H9 (cell line): Measurements from ENCODE around the gene TMEM156. TPM values are rescaled to one million over a fixed set of nuclear protein-coding genes. Genes with fewer than 3 reads are reported as not detected.
A peak's percentile ranks its signal among the peaks of the same experiment; 100 is the strongest.

Experiments
- DNase-seq: peaks from one replicate; pipeline ENCODE4 v3.0.0-alpha.2; 2017
- H2AFZ ChIP-seq: one replicate; pipeline ENCODE4 v1.6.1; 2013; ENCODE audit warnings: mild to moderate bottlenecking, low read length, control low read depth, moderate library complexity
- H2AK5ac ChIP-seq: 2 replicates; pipeline ENCODE4 v1.6.1; 2013; ENCODE audit warnings: low read length, control low read depth, mixed read lengths; ENCODE audit not compliant: insufficient read length
- H2BK120ac ChIP-seq: one replicate; pipeline ENCODE4 v1.6.1; 2013; ENCODE audit warnings: low read depth, mild to moderate bottlenecking, low read length, control low read depth, inconsistent platforms; ENCODE audit not compliant: poor library complexity, severe bottlenecking
- H2BK12ac ChIP-seq: 2 replicates; pipeline ENCODE4 v1.6.1; 2013; ENCODE audit warnings: low read length, control low read depth, mixed read lengths, low read depth; ENCODE audit not compliant: insufficient read length
- H2BK15ac ChIP-seq: 2 replicates; pipeline ENCODE4 v1.6.1; 2013; ENCODE audit warnings: low read depth, low read length, control low read depth
- H2BK20ac ChIP-seq: one replicate; pipeline ENCODE4 v1.6.1; 2013; ENCODE audit warnings: low read depth, mild to moderate bottlenecking, low read length, control low read depth, inconsistent platforms; ENCODE audit not compliant: poor library complexity, severe bottlenecking
- H2BK5ac ChIP-seq: 2 replicates; pipeline ENCODE4 v1.6.1; 2013; ENCODE audit warnings: low read length, control low read depth, mixed read lengths; ENCODE audit not compliant: insufficient read length
- H3K14ac ChIP-seq: 2 replicates; pipeline ENCODE4 v1.6.1; 2013; ENCODE audit warnings: low read length, control low read depth; ENCODE audit not compliant: insufficient read depth
- H3K18ac ChIP-seq: 2 replicates; pipeline ENCODE4 v1.6.1; 2013; ENCODE audit warnings: low read depth, mild to moderate bottlenecking, mixed read lengths, low read length, control low read depth; ENCODE audit not compliant: insufficient read length
- H3K23ac ChIP-seq: 2 replicates; pipeline ENCODE4 v1.6.1; 2013; ENCODE audit warnings: low read length, control low read depth, mixed read lengths, low read depth; ENCODE audit not compliant: insufficient read length
- H3K23me2 ChIP-seq: 2 replicates; pipeline ENCODE4 v1.6.1; 2013; ENCODE audit warnings: low read depth, mild to moderate bottlenecking, mixed read lengths, low read length, control low read depth; ENCODE audit not compliant: insufficient read length, poor library complexity, severe bottlenecking
- H3K27ac ChIP-seq: 2 replicates; pipeline ENCODE4 v1.5.1; 2013; ENCODE audit warnings: low read length, control low read depth, mixed read lengths, low read depth; ENCODE audit not compliant: insufficient read length
- H3K27me3 ChIP-seq: 2 replicates; pipeline ENCODE4 v1.6.1; 2013; ENCODE audit warnings: low read length, control low read depth, inconsistent platforms; ENCODE audit not compliant: insufficient read depth
- H3K4ac ChIP-seq: 2 replicates; pipeline ENCODE4 v1.6.1; 2013; ENCODE audit warnings: low read depth, mild to moderate bottlenecking, control low read depth, inconsistent platforms, low read length, moderate library complexity
- H3K4me1 ChIP-seq: 2 replicates; pipeline ENCODE4 v1.6.1; 2013; ENCODE audit warnings: low read length, control low read depth, inconsistent platforms; ENCODE audit not compliant: insufficient read depth
- H3K4me2 ChIP-seq: 2 replicates; pipeline ENCODE4 v1.6.1; 2013; ENCODE audit warnings: low read length, control low read depth, mixed read lengths; ENCODE audit not compliant: insufficient read length, insufficient read depth
- H3K56ac ChIP-seq: 2 replicates; pipeline ENCODE4 v1.6.1; 2013; ENCODE audit warnings: low read depth, mild to moderate bottlenecking, mixed read lengths, low read length, control low read depth; ENCODE audit not compliant: insufficient read length
- H3K79me1 ChIP-seq: 2 replicates; pipeline ENCODE4 v1.6.1; 2013; ENCODE audit warnings: low read depth, mild to moderate bottlenecking, moderate library complexity, low read length, control low read depth, inconsistent platforms; ENCODE audit not compliant: insufficient read depth, poor library complexity, severe bottlenecking
- H3K79me2 ChIP-seq: 2 replicates; pipeline ENCODE4 v1.6.1; 2013; ENCODE audit warnings: low read length, control low read depth, inconsistent platforms; ENCODE audit not compliant: insufficient read depth
- H3K9ac ChIP-seq: 2 replicates; pipeline ENCODE4 v1.6.1; 2013; ENCODE audit warnings: low read length, control low read depth, mixed read lengths; ENCODE audit not compliant: insufficient read length; ENCODE audit errors: extremely low read depth
- H3K9me3 ChIP-seq: one replicate; pipeline ENCODE4 v1.6.1; 2013; ENCODE audit warnings: low read depth, low read length, inconsistent platforms; ENCODE audit not compliant: control insufficient read depth
- H3T11ph ChIP-seq: one replicate; pipeline ENCODE4 v1.6.1; 2013; ENCODE audit warnings: mild to moderate bottlenecking, low read length, control low read depth, inconsistent platforms
- H4K20me1 ChIP-seq: one replicate; pipeline ENCODE4 v1.6.1; 2013; ENCODE audit not compliant: control insufficient read depth, insufficient read length, insufficient read depth
- H4K5ac ChIP-seq: 2 replicates; pipeline ENCODE4 v1.6.1; 2013; ENCODE audit warnings: low read depth, mild to moderate bottlenecking, mixed read lengths, low read length, control low read depth; ENCODE audit not compliant: insufficient read length
- H4K8ac ChIP-seq: replicated peaks from 2 replicates; pipeline ENCODE4 v1.6.1; 2013; ENCODE audit warnings: low read length, control low read depth, mixed read lengths, low read depth; ENCODE audit not compliant: insufficient read length
- H4K91ac ChIP-seq: 2 replicates; pipeline ENCODE4 v1.6.1; 2013; ENCODE audit warnings: low read depth, mild to moderate bottlenecking, moderate library complexity, mixed read lengths, low read length, control low read depth; ENCODE audit not compliant: insufficient read length
- H3K27ac Mint-ChIP-seq, 3 experiments: 2 replicates in 2 of 3; 3 replicates in 1 of 3; pipeline ENCODE4 v1.8.0; 2020 to 2021; ENCODE audit warnings: mixed read lengths in 3 of 3, mild to moderate bottlenecking in 1 of 3, moderate library complexity in 1 of 3
- H3K27me3 Mint-ChIP-seq: 2 replicates; pipeline ENCODE4 v1.8.0; 2021; ENCODE audit warnings: low read depth, mild to moderate bottlenecking, moderate library complexity, mixed read lengths
- H3K36me3 Mint-ChIP-seq, 3 experiments: 2 replicates in 2 of 3; 3 replicates in 1 of 3; pipeline ENCODE4 v1.8.0; 2020 to 2021; ENCODE audit warnings: low read depth in 3 of 3, mixed read lengths in 3 of 3; ENCODE audit not compliant: insufficient read depth in 1 of 3
- H3K4me1 Mint-ChIP-seq, 2 experiments: 2 replicates each; pipeline ENCODE4 v1.8.0; 2020; ENCODE audit warnings: mixed read lengths in 2 of 2
- H3K4me3 Mint-ChIP-seq, 2 experiments: 2 replicates in 1 of 2; 3 replicates in 1 of 2; pipeline ENCODE4 v1.8.0; 2020 to 2021; ENCODE audit warnings: mild to moderate bottlenecking in 2 of 2, mixed read lengths in 2 of 2, moderate library complexity in 1 of 2
- H3K9me3 Mint-ChIP-seq, 2 experiments: 2 replicates in 1 of 2; 3 replicates in 1 of 2; pipeline ENCODE4 v1.8.0; 2020; ENCODE audit warnings: mild to moderate bottlenecking in 2 of 2, mixed read lengths in 2 of 2, moderate library complexity in 1 of 2
- CTCF ChIP-seq: fragments of 200-600 bp; sonication (generic); conservative IDR thresholded peaks from 3 replicates; pipeline ENCODE4 v1.8.0; 2021; ENCODE audit warnings: antibody characterized with exemption, mild to moderate bottlenecking
- WGBS: extraction: QIAGEN DNeasy Blood & Tissue Kit; methylation state at CpG from one replicate; pipeline ENCODE4 v1.1.7; 2013; ENCODE audit warnings: missing lambda C conversion rate, low lambda C conversion rate, mixed read lengths; ENCODE audit not compliant: insufficient read length; ENCODE audit errors: extremely low coverage; 5-methylcytosine and 5-hydroxymethylcytosine counted together
- total RNA-seq: library from RNA; stranded (reverse); gene quantifications from 2 replicates; pipeline ENCODE4 v1.2.1, GENCODE V29; 2021

Gene TMEM156
- total RNA-seq, 1 experiment from 2014 or later: not detected

DNA sequence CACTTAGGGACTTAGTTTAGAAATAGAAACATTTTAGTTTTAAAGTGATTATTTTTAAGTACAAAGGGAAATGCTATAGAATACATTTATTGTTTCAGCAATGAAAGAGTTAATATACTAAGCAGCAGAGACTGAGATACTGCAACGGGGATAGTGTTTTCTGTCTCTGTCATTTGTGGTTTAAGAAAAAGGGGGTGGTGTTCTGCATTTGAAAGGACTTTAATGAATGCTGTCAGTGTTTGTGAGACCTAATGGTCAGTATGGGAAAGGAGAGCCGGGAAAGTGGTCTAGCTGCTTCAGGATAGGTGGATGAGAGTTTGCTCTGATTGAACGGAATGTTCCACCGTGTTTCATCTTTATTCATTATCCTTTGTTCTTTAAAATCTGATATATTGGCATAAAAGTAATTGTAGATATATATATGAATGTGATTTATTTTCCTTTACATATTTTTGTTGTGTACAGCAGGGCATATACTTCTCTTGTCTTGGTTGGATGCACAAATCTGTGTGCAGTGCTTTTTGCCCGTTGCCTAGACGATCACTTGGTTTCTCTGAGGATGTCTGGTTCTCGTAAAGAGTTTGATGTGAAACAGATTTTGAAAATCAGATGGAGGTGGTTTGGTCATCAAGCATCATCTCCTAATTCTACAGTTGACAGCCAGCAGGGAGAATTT is 30.0 kb upstream of the TMEM156 start, which contains the start of gene KLHL5:
TSS of gene KLHL5 (plus strand) at position 139 of the 676 bp plus-strand sequence. CDS start at position 560, 421 bp downstream.
- Histone ChIP-seq H3K9me3 (no peaks in the 10 kb centered on the region), H2BK5ac (no peak within 1 kb of the TSS), H3K4me2 (peak within 1 kb of the TSS; percentile 37), H3K23ac (no peak within 1 kb of the TSS), H4K91ac (no peak within 1 kb of the TSS), H3K18ac (no peak within 1 kb of the TSS), H4K20me1 (no peaks in the 10 kb centered on the region), H3K14ac (no peak within 1 kb of the TSS), H3T11ph (no peak within 1 kb of the TSS), H3K79me2 (0 out of 2 replicates have a peak, but pooled peaks cover 2% of the 10 kb centered on the region), H3K27me3 (no peaks in the 10 kb centered on the region), H4K5ac (no peak within 1 kb of the TSS), H3K9ac (no peak within 1 kb of the TSS), H4K8ac (no peak within 1 kb of the TSS), H3K4ac (no peak within 1 kb of the TSS), H3K56ac (no peak within 1 kb of the TSS), H3K4me1 (peaks cover 7% of the 10 kb centered on the region; the same call in 1 of the 2 replicates), H2AK5ac (no peak within 1 kb of the TSS), H3K27ac (no peak within 1 kb of the TSS), H2AFZ (no peak within 1 kb of the TSS), H2BK120ac (no peak within 1 kb of the TSS), H2BK20ac (no peak within 1 kb of the TSS), H2BK15ac (no peak within 1 kb of the TSS), H2BK12ac (no peak within 1 kb of the TSS), H3K23me2 (no peaks in the 10 kb centered on the region), H3K79me1 (no peaks in the 10 kb centered on the region)
- whole genome bisulfite sequencing: no CpG with 5 or more reads among the region's 7 CpGs
- H3K4me3 Mint-ChIP-seq: peak within 1 kb of the TSS; percentile 21 to 64
- H3K9me3 Mint-ChIP-seq: no peaks in the 10 kb centered on the region
- no peak for TF ChIP-seq CTCF
- peak within 1 kb of the TSS in 1 of 3 experiments; percentile 91; a peak in 4 of 7 replicates for H3K27ac Mint-ChIP-seq
- no peaks in the 10 kb centered on the region for H3K36me3 Mint-ChIP-seq
- no peak for DNase-seq
- no peaks in the 10 kb centered on the region for H3K27me3 Mint-ChIP-seq
- peaks cover 26 to 28% of the 10 kb centered on the region in 2 experiments for H3K4me1 Mint-ChIP-seq
